Liver (tissue), 9 donors: Measurements from ENCODE around the gene LCT. TPM values are rescaled to one million over a fixed set of nuclear protein-coding genes. Genes with fewer than 3 reads are reported as not detected.

ENCODE experiments used
- DNase-seq: peaks from one replicate; pipeline ENCODE4 v3.0.0-alpha.2; 2017; ENCODE audit warnings: low spot score
- H3K27ac ChIP-seq, 2 donors: one replicate each; pipeline ENCODE4 v1.7.0; 2013; ENCODE audit warnings: inconsistent platforms in 2 of 2, low read length in 2 of 2, control low read depth in 1 of 2, low read depth in 1 of 2, mild to moderate bottlenecking in 1 of 2
- H3K27me3 ChIP-seq, 4 donors: one replicate each; pipeline versions ENCODE4 v1.6.1 to v1.7.0; 2013; ENCODE audit warnings: low read length in 3 of 4, inconsistent platforms in 1 of 4, mild to moderate bottlenecking in 1 of 4, moderate library complexity in 1 of 4; ENCODE audit not compliant: control insufficient read depth in 4 of 4, insufficient read depth in 4 of 4
- H3K36me3 ChIP-seq, 4 donors: one replicate each; pipeline versions ENCODE4 v1.6.1 to v1.7.0; 2013; ENCODE audit warnings: low read length in 3 of 4, mild to moderate bottlenecking in 3 of 4, low read depth in 1 of 4, moderate library complexity in 1 of 4; ENCODE audit not compliant: control insufficient read depth in 4 of 4, insufficient read depth in 3 of 4
- H3K4me1 ChIP-seq, 4 donors: one replicate each; pipeline versions ENCODE4 v1.6.1 to v1.7.0; 2013; ENCODE audit warnings: low read length in 3 of 4, mild to moderate bottlenecking in 3 of 4, moderate library complexity in 1 of 4; ENCODE audit not compliant: control insufficient read depth in 4 of 4, insufficient read depth in 4 of 4
- H3K4me3 ChIP-seq, 3 donors: one replicate each; pipeline versions ENCODE4 v1.6.1 to v1.7.0; 2013; ENCODE audit warnings: low read length in 3 of 3, control low read depth in 1 of 3, low read depth in 1 of 3, mild to moderate bottlenecking in 1 of 3
- H3K9ac ChIP-seq, 2 donors: one replicate each; pipeline ENCODE4 v1.7.0; 2013; ENCODE audit warnings: low read length in 2 of 2, mild to moderate bottlenecking in 2 of 2, moderate library complexity in 2 of 2, control low read depth in 1 of 2, low read depth in 1 of 2
- H3K9me3 ChIP-seq, 4 donors: one replicate each; pipeline versions ENCODE4 v1.6.1 to v1.7.0; 2013; ENCODE audit warnings: low read length in 3 of 4; ENCODE audit not compliant: control insufficient read depth in 4 of 4
- EGR1 ChIP-seq, 2 donors: IDR thresholded peaks; 2 replicates each; pipeline ENCODE4 v1.6.1; 2016 to 2018; ENCODE audit warnings: antibody characterized with exemption in 2 of 2, low read depth in 2 of 2
- FOXA2 ChIP-seq: IDR thresholded peaks from 2 replicates; pipeline ENCODE4 v1.6.1; 2016; ENCODE audit warnings: antibody characterized with exemption
- GABPA ChIP-seq, 2 donors: IDR thresholded peaks in 1 of 2; conservative IDR thresholded peaks in 1 of 2; 2 replicates each; pipeline ENCODE4 v1.6.1; 2016; ENCODE audit warnings: antibody characterized with exemption in 2 of 2, mild to moderate bottlenecking in 1 of 2, moderate library complexity in 1 of 2
- HNF4A ChIP-seq, 2 donors: conservative IDR thresholded peaks; 2 replicates each; pipeline ENCODE4 v1.6.1; 2016; ENCODE audit warnings: antibody characterized with exemption in 2 of 2, mild to moderate bottlenecking in 2 of 2
- JUND ChIP-seq, 2 donors: IDR thresholded peaks; 2 replicates each; pipeline ENCODE4 v1.6.1; 2016; ENCODE audit warnings: antibody characterized with exemption in 2 of 2
- MAX ChIP-seq: IDR thresholded peaks from 2 replicates; pipeline ENCODE4 v1.6.1; 2016; ENCODE audit warnings: antibody characterized with exemption
- NR2F2 ChIP-seq: IDR thresholded peaks from 2 replicates; pipeline ENCODE4 v1.6.1; 2016; ENCODE audit warnings: antibody characterized with exemption
- RAD21 ChIP-seq, 2 donors: IDR thresholded peaks; 2 replicates each; pipeline ENCODE4 v1.6.1; 2016; ENCODE audit warnings: antibody characterized with exemption in 2 of 2, mild to moderate bottlenecking in 2 of 2
- REST ChIP-seq: IDR thresholded peaks from 2 replicates; pipeline ENCODE4 v1.6.1; 2016; ENCODE audit warnings: antibody characterized with exemption, mild to moderate bottlenecking
- SP1 ChIP-seq: IDR thresholded peaks from 2 replicates; pipeline ENCODE4 v1.6.1; 2018; ENCODE audit warnings: antibody characterized with exemption, mild to moderate bottlenecking
- TAF1 ChIP-seq: conservative IDR thresholded peaks from 2 replicates; pipeline ENCODE4 v1.6.1; 2016; ENCODE audit warnings: antibody characterized with exemption, mild to moderate bottlenecking
- ZBTB33 ChIP-seq: IDR thresholded peaks from 2 replicates; pipeline ENCODE4 v1.6.1; 2016; ENCODE audit warnings: antibody characterized with exemption
- WGBS: extraction: QIAGEN DNeasy Blood & Tissue Kit; methylation state at CpG from one replicate; pipeline ENCODE4 v1.1.7; 2013; 5-methylcytosine and 5-hydroxymethylcytosine counted together
- polyA plus RNA-seq, 2 donors: library from polyadenylated mRNA; stranded (reverse) in 1 of 2; unstranded in 1 of 2; fragments of 200-250 nt in 1 of 2; fragments of >200 nt in 1 of 2; fragmentation: Nextera tagmentation in 1 of 2; extraction: Ambion mirVana in 1 of 2; gene quantifications; one replicate each; pipeline versions ENCODE4 v1.2.1 to v1.2.3, GENCODE V29; 2013 to 2015
- total RNA-seq, 2 donors: library from RNA; depleted of rRNA; stranded (reverse); fragments of >200 nt; gene quantifications; one replicate each; pipeline ENCODE4 v1.2.3, GENCODE V29; 2014
- donor health status: healthy.
- donor health status: healthy.
- donor health status: healthy.
- donor health status: healthy.
- donor health status: healthy.

LCT gene
- total and polyA plus RNA-seq, 4 donors, result not detected

- DNase-seq, result no peak
- Histone ChIP-seq H3K4me1 (no peaks in the 10 kb centered on the region), H3K9me3 (peaks cover 0 to 11% (median 2%) of the 10 kb centered on the region in 4 donors), H3K27me3 (no peaks in the 10 kb centered on the region), H3K27ac (no peak overlapping the region), H3K4me3 (no peak overlapping the region), H3K36me3 (no peaks in the 10 kb centered on the region), H3K9ac (no peak overlapping the region)
- WGBS, result 88% methylated on average over 9 of the region's 9 CpGs
- TF ChIP-seq FOXA2, result no peak
- TF ChIP-seq NR2F2, result no peak
- no peak for TF ChIP-seq HNF4A (conservative IDR thresholded peaks at IDR 0.05)
- no peak for TF ChIP-seq REST
- no peak for TF ChIP-seq SP1
Measured at GRCh38 chr2:135825131-135825530, 11.9 kb downstream of the LCT start.

GRCh38 chr2:135822855-135823254, 14.1 kb downstream of the LCT start:
- no peak for TF ChIP-seq FOXA2
- no peak for TF ChIP-seq GABPA (IDR thresholded peaks at IDR 0.05 in 1 of 2, conservative IDR thresholded peaks at IDR 0.05 in 1 of 2)
- TF ChIP-seq EGR1 (IDR thresholded peaks at IDR 0.05; ENCODE audit: low read depth in 2 of 2), result no peak
- TF ChIP-seq RAD21 (IDR thresholded peaks at IDR 0.05), result no peak
- TF ChIP-seq TAF1, result no peak
- TF ChIP-seq NR2F2, result no peak
- no peak for TF ChIP-seq HNF4A (conservative IDR thresholded peaks at IDR 0.05)
- TF ChIP-seq JUND (IDR thresholded peaks at IDR 0.05), result no peak
- TF ChIP-seq MAX, result no peak
- no peak for TF ChIP-seq REST
- TF ChIP-seq ZBTB33, result no peak
- Histone ChIP-seq H3K9ac (no peak overlapping the region), H3K4me3 (no peak overlapping the region), H3K27ac (no peak overlapping the region), H3K27me3 (no peaks in the 10 kb centered on the region), H3K4me1 (no peaks in the 10 kb centered on the region), H3K9me3 (peaks cover 0 to 14% (median 2%) of the 10 kb centered on the region in 4 donors), H3K36me3 (no peaks in the 10 kb centered on the region)
- DNase-seq, result no peak
- 96% methylated on average over 1 of the region's 1 CpG for WGBS
